ENCODE results near the gene HOXB3. TPM values are rescaled to one million over a fixed set of nuclear protein-coding genes. Genes with fewer than 3 reads are reported as not detected.

HOXB3 gene
- polyA plus RNA-seq, 1 donor (not counting 4 experiments of a cell fraction or from before 2014, with no cell fraction given): 1.1 TPM

DNA sequence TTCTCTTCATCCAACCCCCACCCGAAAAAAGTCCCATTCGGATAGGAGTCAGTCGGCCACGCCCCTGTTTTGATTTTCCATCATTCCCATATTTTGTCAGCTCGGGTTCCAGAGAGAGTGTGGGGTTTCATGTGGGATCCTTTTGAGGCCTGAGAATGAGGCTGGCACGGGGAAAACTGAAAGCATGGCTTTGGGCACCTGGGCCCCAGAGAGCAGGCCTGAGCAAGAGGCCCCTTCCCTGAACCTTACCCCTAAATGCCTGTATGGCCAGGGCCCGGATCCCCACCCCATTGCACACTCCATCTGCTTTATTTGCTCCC lies 7.3 kb downstream of the HOXB3 start:
- peaks cover 67% of the 10 kb centered on the region for H3K27me3 ChIP-seq (ENCODE audit: control insufficient read depth, extremely low read depth, insufficient read depth, low read length)
- dilution Hi-C loops (cut with MboI; ENCODE audit: extremely low pct_ligation_motif_present, low sequenced_read_pairs): no loop called here

GRCh38 chr17:48579760-48580554 lies 10.1 kb downstream of the HOXB3 start:
- no peaks in the 10 kb centered on the region for H3K9me3 ChIP-seq (ENCODE audit: control insufficient read depth, low read depth, low read length)
- DNase-seq (ENCODE audit: low read depth, low spot score) (no peak), FAIRE-seq (no peak)
- no peaks in the 10 kb centered on the region for H4K20me1 ChIP-seq (ENCODE audit: control insufficient read depth, extremely low read depth, insufficient read depth, low read length)
- H3K4me1 ChIP-seq (ENCODE audit: control insufficient read depth, extremely low read depth, insufficient read depth, low read length): peaks cover 16% of the 10 kb centered on the region
- peaks cover 71% of the 10 kb centered on the region for H3K27me3 ChIP-seq (ENCODE audit: control insufficient read depth, extremely low read depth, insufficient read depth, low read length)
- no peak overlapping the region for H2AFZ ChIP-seq (ENCODE audit: control insufficient read depth, low read length)
- H3K4me2 ChIP-seq (ENCODE audit: control insufficient read depth, extremely low read depth, insufficient read depth, low read depth, low read length): no peak overlapping the region
- no peak overlapping the region for H3K27ac ChIP-seq (ENCODE audit: control insufficient read depth, insufficient read depth, low read length)
- no peak overlapping the region for H3K9ac ChIP-seq (ENCODE audit: control insufficient read depth, extremely low read depth, insufficient read depth, low read length)
- no peak overlapping the region for H3K4me3 ChIP-seq (ENCODE audit: control insufficient read depth in 2 of 3, extremely low read depth in 1 of 3, insufficient read depth in 2 of 3, low read depth in 1 of 3, low read length in 3 of 3)
- peaks cover 0 to 2% of the 10 kb centered on the region in 2 experiments for H3K36me3 ChIP-seq (ENCODE audit: control insufficient read depth in 2 of 2, extremely low read depth in 1 of 2, insufficient read depth in 2 of 2, low read length in 2 of 2)
- TF ChIP-seq EZH2 (IDR thresholded peaks at IDR 0.05; ENCODE audit: low read length): no peak
- TF ChIP-seq, protein P1, sequence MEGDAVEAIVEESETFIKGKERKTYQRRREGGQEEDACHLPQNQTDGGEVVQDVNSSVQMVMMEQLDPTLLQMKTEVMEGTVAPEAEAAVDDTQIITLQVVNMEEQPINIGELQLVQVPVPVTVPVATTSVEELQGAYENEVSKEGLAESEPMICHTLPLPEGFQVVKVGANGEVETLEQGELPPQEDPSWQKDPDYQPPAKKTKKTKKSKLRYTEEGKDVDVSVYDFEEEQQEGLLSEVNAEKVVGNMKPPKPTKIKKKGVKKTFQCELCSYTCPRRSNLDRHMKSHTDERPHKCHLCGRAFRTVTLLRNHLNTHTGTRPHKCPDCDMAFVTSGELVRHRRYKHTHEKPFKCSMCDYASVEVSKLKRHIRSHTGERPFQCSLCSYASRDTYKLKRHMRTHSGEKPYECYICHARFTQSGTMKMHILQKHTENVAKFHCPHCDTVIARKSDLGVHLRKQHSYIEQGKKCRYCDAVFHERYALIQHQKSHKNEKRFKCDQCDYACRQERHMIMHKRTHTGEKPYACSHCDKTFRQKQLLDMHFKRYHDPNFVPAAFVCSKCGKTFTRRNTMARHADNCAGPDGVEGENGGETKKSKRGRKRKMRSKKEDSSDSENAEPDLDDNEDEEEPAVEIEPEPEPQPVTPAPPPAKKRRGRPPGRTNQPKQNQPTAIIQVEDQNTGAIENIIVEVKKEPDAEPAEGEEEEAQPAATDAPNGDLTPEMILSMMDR (optimal IDR thresholded peaks at IDR 0.05 in 1 of 3, IDR thresholded peaks at IDR 0.05 in 1 of 3, conservative IDR thresholded peaks at IDR 0.05 in 1 of 3; ENCODE audit: extremely low read depth in 1 of 3, insufficient read depth in 2 of 3, low read length in 3 of 3): no peak
- no peaks in the 10 kb centered on the region for H3K79me2 ChIP-seq (ENCODE audit: control insufficient read depth, insufficient read depth, low read length)
- H3K9me1 ChIP-seq (ENCODE audit: control insufficient read depth, extremely low read depth, insufficient read depth, low read length): no peaks in the 10 kb centered on the region
- dilution Hi-C loops (cut with MboI; ENCODE audit: extremely low pct_ligation_motif_present, low sequenced_read_pairs): no loop called here

More for the DNA sequence above, 7.3 kb downstream of the HOXB3 start:
- Histone ChIP-seq H3K27ac (ENCODE audit: control insufficient read depth, insufficient read depth, low read length) (no peak overlapping the region), H3K4me3 (ENCODE audit: control insufficient read depth in 2 of 3, extremely low read depth in 1 of 3, insufficient read depth in 2 of 3, low read depth in 1 of 3, low read length in 3 of 3) (no peak overlapping the region), H3K79me2 (ENCODE audit: control insufficient read depth, insufficient read depth, low read length) (no peaks in the 10 kb centered on the region), H2AFZ (ENCODE audit: control insufficient read depth, low read length) (no peak overlapping the region), H3K9ac (ENCODE audit: control insufficient read depth, extremely low read depth, insufficient read depth, low read length) (no peak overlapping the region), H3K36me3 (ENCODE audit: control insufficient read depth in 2 of 2, extremely low read depth in 1 of 2, insufficient read depth in 2 of 2, low read length in 2 of 2) (no peaks in the 10 kb centered on the region), H3K9me1 (ENCODE audit: control insufficient read depth, extremely low read depth, insufficient read depth, low read length) (no peaks in the 10 kb centered on the region), H4K20me1 (ENCODE audit: control insufficient read depth, extremely low read depth, insufficient read depth, low read length) (no peaks in the 10 kb centered on the region), H3K4me1 (ENCODE audit: control insufficient read depth, extremely low read depth, insufficient read depth, low read length) (peaks cover 17% of the 10 kb centered on the region), H3K9me3 (ENCODE audit: control insufficient read depth, low read depth, low read length) (no peaks in the 10 kb centered on the region), H3K4me2 (ENCODE audit: control insufficient read depth, extremely low read depth, insufficient read depth, low read depth, low read length) (no peak overlapping the region)
- DNase-seq (ENCODE audit: low read depth, low spot score): no peak
- TF ChIP-seq, protein P1 (optimal IDR thresholded peaks at IDR 0.05 in 1 of 3, IDR thresholded peaks at IDR 0.05 in 1 of 3, conservative IDR thresholded peaks at IDR 0.05 in 1 of 3; ENCODE audit: extremely low read depth in 1 of 3, insufficient read depth in 2 of 3, low read length in 3 of 3): no peak
- TF ChIP-seq EZH2 (IDR thresholded peaks at IDR 0.05; ENCODE audit: low read length): no peak
- FAIRE-seq: no peak
